HK-2 (cell line): ENCODE measurements around the gene CNTNAP1.
"Not testable (repeated sequence)": the region's sequence is repeated elsewhere in the genome, so short reads cannot be mapped to it uniquely, and the experiment has no call there.

ENCODE experiments used
- DNase-seq: peaks from one replicate; pipeline ENCODE4 v3.0.0-alpha.2; 2018; ENCODE audit not compliant: unreplicated experiment

Gene CNTNAP1

GRCh38 chr17:42740699-42741098 is 58.4 kb downstream of the CNTNAP1 start:
- DNase-seq = no peak

GRCh38 chr17:42742916-42743315 is 60.6 kb downstream of the CNTNAP1 start:
- DNase-seq = not testable (repeated sequence)

GRCh38 chr17:42743595-42744282 is 61.4 kb downstream of the CNTNAP1 start:
- DNase-seq = no peak

GRCh38 chr17:42744283-42744805 is 62.0 kb downstream of the CNTNAP1 start:
- peak; percentile 84 for DNase-seq

- peak; percentile 94 for DNase-seq
Observed at GRCh38 chr17:42744806-42745617, 62.7 kb downstream of the CNTNAP1 start, which contains the start of gene EZH1. EZH1 (minus strand) TSS chr17:42745040; CDS start chr17:42728941, 16,099 bp downstream.

- DNase-seq = no peak
Observed at GRCh38 chr17:42748202-42748907, 66.0 kb downstream of the CNTNAP1 start.

- DNase-seq = no peak
Observed at GRCh38 chr17:42748908-42749798, 66.8 kb downstream of the CNTNAP1 start.
